ENCODE results near the gene EXT2. TPM values are rescaled to one million over a fixed set of nuclear protein-coding genes. Genes with fewer than 3 reads are reported as not detected.

Gene EXT2
- total and polyA plus RNA-seq, 2 donors from 2014 or later: 29.8 to 54.1 TPM

DNA sequence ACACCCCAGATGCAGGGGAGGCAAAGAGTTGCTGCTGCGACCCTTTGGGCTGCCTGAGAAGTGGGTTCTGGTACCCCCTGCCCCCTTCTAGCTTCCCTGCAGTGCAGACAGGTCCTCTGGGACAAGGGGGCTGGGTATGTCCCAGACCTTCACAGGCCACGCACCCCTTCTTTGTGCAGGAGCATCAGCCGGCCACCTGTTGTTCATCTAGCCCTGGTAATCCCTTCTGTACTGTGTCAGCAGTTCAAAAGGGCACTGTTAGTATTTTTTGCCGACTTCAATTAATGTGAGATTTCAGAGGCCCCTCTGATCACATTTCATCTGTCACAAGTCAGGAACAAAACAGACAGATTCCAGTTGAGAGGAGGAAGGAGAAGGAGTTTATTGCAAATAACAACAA lies 164.6 kb downstream of the EXT2 start:
- Histone ChIP-seq H3K9me3 (ENCODE audit: control insufficient read depth in 2 of 3, insufficient read depth in 1 of 3, low read length in 3 of 3) (no peaks in the 10 kb centered on the region), H3K4me1 (ENCODE audit: control insufficient read depth in 2 of 3, insufficient read depth in 2 of 3, low read depth in 1 of 3, low read length in 3 of 3) (no peaks in the 10 kb centered on the region), H3K36me3 (ENCODE audit: control insufficient read depth in 2 of 3, insufficient read depth in 3 of 3, low read length in 3 of 3) (no peaks in the 10 kb centered on the region), H3K9ac (ENCODE audit: low read length in 3 of 3) (no peak overlapping the region), H3K4me3 (ENCODE audit: low read length in 3 of 3) (no peak overlapping the region), H3K27me3 (ENCODE audit: control insufficient read depth, insufficient read depth, low read length) (no peaks in the 10 kb centered on the region), H3K27ac (ENCODE audit: low read depth in 2 of 2, low read length in 2 of 2) (no peak overlapping the region)
- intact Hi-C loops (cut with DNase I): no loop called here
- DNase-seq: no peak
- no peak for FAIRE-seq
- TF ChIP-seq, protein P1, sequence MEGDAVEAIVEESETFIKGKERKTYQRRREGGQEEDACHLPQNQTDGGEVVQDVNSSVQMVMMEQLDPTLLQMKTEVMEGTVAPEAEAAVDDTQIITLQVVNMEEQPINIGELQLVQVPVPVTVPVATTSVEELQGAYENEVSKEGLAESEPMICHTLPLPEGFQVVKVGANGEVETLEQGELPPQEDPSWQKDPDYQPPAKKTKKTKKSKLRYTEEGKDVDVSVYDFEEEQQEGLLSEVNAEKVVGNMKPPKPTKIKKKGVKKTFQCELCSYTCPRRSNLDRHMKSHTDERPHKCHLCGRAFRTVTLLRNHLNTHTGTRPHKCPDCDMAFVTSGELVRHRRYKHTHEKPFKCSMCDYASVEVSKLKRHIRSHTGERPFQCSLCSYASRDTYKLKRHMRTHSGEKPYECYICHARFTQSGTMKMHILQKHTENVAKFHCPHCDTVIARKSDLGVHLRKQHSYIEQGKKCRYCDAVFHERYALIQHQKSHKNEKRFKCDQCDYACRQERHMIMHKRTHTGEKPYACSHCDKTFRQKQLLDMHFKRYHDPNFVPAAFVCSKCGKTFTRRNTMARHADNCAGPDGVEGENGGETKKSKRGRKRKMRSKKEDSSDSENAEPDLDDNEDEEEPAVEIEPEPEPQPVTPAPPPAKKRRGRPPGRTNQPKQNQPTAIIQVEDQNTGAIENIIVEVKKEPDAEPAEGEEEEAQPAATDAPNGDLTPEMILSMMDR (IDR thresholded peaks at IDR 0.05; ENCODE audit: borderline replicate concordance, extremely low read depth, insufficient read depth): no peak

DNA sequence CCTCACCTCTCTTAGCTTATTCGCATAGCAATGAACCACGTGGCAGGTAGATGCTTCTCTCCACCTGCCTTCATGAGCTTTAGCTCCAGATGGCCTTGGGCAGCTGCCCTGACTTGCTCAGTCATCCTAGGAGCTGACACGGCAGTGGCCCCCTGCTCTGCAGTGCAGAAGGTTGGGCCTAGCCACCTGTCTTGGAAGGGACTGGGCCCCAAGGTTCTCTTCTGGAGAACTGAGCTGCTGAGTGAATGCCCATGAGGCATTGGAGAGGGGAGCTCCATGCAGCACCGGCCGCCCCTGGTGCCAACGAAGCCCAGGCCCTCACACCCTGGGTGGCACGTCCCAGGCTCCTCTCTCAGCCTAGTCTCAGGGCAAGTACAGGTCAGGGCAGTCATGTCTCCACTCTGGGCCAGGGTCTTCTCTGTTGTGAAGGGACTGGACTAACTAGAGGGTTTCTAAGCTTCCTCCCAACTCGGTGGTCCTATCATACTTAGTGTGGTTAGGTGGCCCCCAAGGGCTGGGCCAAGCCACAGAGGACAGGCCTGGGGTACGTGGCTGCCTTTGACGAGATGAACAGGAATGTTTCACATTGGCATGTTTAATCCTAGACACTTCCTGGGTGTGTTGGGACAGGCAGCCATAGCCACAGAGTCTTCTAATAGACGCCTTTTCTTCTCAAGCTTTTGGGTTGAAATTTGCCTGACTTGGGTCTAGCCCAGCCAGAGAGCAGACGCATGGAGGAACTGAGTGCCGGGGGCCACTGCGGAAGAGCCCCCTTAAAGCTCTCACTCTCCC lies 166.5 kb downstream of the EXT2 start:
- Histone ChIP-seq H3K9me3 (ENCODE audit: control insufficient read depth in 2 of 3, insufficient read depth in 1 of 3, low read length in 3 of 3) (no peaks in the 10 kb centered on the region), H3K27me3 (ENCODE audit: control insufficient read depth, insufficient read depth, low read length) (no peaks in the 10 kb centered on the region), H3K4me1 (ENCODE audit: control insufficient read depth in 2 of 3, insufficient read depth in 2 of 3, low read depth in 1 of 3, low read length in 3 of 3) (no peaks in the 10 kb centered on the region), H3K27ac (ENCODE audit: low read depth in 2 of 2, low read length in 2 of 2) (no peak overlapping the region), H3K9ac (ENCODE audit: low read length in 3 of 3) (no peak overlapping the region), H3K36me3 (ENCODE audit: control insufficient read depth in 2 of 3, insufficient read depth in 3 of 3, low read length in 3 of 3) (no peaks in the 10 kb centered on the region), H3K4me3 (ENCODE audit: low read length in 3 of 3) (no peak overlapping the region)
- TF ChIP-seq, protein P1 (IDR thresholded peaks at IDR 0.05; ENCODE audit: borderline replicate concordance, extremely low read depth, insufficient read depth): no peak
- no peak for FAIRE-seq
- intact Hi-C loops (cut with DNase I): no loop called here
- no peak for DNase-seq

DNA sequence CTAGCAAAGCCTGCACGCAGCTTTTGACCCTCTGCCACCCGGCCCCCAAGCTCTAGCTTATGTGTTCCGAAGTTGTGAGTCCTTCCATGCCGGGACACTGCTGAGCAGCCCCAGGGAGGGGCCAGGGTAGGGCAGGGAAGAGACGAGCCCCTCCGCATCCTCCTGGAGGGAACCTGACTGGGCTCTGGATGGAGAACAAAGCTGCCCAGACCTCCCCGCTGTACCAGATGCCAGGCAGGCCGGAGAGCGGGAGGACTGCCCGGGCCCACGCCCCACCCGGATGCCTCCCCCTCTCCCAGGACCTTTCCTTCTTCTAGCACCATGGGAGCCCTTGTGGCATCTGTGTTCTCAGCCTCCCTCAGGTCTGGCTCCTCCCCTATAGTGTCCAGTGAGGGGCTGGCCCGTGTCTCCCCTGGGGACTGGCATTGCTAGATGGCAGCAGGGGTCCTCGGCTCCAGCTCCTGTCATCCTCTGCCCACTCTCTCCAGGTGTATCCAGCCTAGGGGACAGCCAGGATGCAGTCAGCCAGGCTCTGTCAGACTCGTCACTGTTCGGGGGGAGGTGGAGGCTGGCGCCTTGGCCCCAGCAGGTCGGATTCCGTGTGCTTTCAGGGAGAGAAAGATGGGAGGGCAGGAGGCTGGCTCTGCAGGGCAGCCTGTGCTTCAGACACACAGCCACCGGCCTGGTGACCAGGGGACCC lies 168.4 kb downstream of the EXT2 start:
- intact Hi-C loops (cut with DNase I): no loop called here
- no peaks in the 10 kb centered on the region for H3K27me3 ChIP-seq (ENCODE audit: control insufficient read depth, insufficient read depth, low read length)
- H3K9me3 ChIP-seq (ENCODE audit: control insufficient read depth in 2 of 3, insufficient read depth in 1 of 3, low read length in 3 of 3): no peaks in the 10 kb centered on the region
- no peaks in the 10 kb centered on the region for H3K4me1 ChIP-seq (ENCODE audit: control insufficient read depth in 2 of 3, insufficient read depth in 2 of 3, low read depth in 1 of 3, low read length in 3 of 3)
- DNase-seq (no peak), FAIRE-seq (no peak)
- no peaks in the 10 kb centered on the region for H3K36me3 ChIP-seq (ENCODE audit: control insufficient read depth in 2 of 3, insufficient read depth in 3 of 3, low read length in 3 of 3)
- H3K9ac ChIP-seq (ENCODE audit: low read length in 3 of 3): no peak overlapping the region
- H3K27ac ChIP-seq (ENCODE audit: low read depth in 2 of 2, low read length in 2 of 2): no peak overlapping the region
- no peak overlapping the region for H3K4me3 ChIP-seq (ENCODE audit: low read length in 3 of 3)
- TF ChIP-seq, protein P1 (IDR thresholded peaks at IDR 0.05; ENCODE audit: borderline replicate concordance, extremely low read depth, insufficient read depth): no peak

Data from kidney (tissue), 14 donors.